Right lobe of liver (tissue), 4 donors: ENCODE measurements around the gene EPHA8.

ENCODE experiments used
- POLR2A ChIP-seq: fragments of 450-650 bp; IDR thresholded peaks from one replicate; pipeline ENCODE4 v1.6.1; 2017; ENCODE audit warnings: antibody characterized with exemption, mild to moderate bottlenecking
- TF ChIP-seq, protein P1 (sequence below), 4 donors: fragments of 200-600 bp in 3 of 4; fragments of 450-650 bp in 1 of 4; IDR thresholded peaks; one replicate each; pipeline versions ENCODE4 v1.5.1 to v1.8.0; 2016 to 2022; ENCODE audit warnings: antibody characterized with exemption in 4 of 4, mild to moderate bottlenecking in 2 of 4
- donor health status: DM: no; HTN: no; CAD: no.
- donor health status: DM: no; HTN: no; CAD: no.
- donor health status: DM: no; HTN: yes; CAD: no.

GRCh38 chr1:22584970-22585369, 21.7 kb downstream of the EPHA8 start:
- TF ChIP-seq, protein P1, sequence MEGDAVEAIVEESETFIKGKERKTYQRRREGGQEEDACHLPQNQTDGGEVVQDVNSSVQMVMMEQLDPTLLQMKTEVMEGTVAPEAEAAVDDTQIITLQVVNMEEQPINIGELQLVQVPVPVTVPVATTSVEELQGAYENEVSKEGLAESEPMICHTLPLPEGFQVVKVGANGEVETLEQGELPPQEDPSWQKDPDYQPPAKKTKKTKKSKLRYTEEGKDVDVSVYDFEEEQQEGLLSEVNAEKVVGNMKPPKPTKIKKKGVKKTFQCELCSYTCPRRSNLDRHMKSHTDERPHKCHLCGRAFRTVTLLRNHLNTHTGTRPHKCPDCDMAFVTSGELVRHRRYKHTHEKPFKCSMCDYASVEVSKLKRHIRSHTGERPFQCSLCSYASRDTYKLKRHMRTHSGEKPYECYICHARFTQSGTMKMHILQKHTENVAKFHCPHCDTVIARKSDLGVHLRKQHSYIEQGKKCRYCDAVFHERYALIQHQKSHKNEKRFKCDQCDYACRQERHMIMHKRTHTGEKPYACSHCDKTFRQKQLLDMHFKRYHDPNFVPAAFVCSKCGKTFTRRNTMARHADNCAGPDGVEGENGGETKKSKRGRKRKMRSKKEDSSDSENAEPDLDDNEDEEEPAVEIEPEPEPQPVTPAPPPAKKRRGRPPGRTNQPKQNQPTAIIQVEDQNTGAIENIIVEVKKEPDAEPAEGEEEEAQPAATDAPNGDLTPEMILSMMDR (IDR thresholded peaks at IDR 0.05), result no peak
- no peak for TF ChIP-seq POLR2A
